ENCODE measurements around the gene NR4A3. TPM values are rescaled to one million over a fixed set of nuclear protein-coding genes. Genes with fewer than 3 reads are reported as not detected.

NR4A3 gene
- total and polyA plus RNA-seq, 10 of the 15 experiments (the other 5 are each of a cell fraction or from before 2014, with no cell fraction given): 0.04 to 2.1 (median 0.64) TPM; not detected in 1

- TF ChIP-seq CEBPZ (IDR thresholded peaks at IDR 0.05; ENCODE audit: low read depth, low read length): no peak
Measured at GRCh38 chr9:99826579-99826978, 4.9 kb downstream of the NR4A3 start (continued).

- Histone ChIP-seq H3K9ac (ENCODE audit: control insufficient read depth, insufficient read depth, low read length) (no peak overlapping the region), H3K36me3 (ENCODE audit: control insufficient read depth in 2 of 2, insufficient read depth in 2 of 2, low read length in 1 of 2) (no peaks in the 10 kb centered on the region), H2AFZ (ENCODE audit: control insufficient read depth, low read depth, low read length) (no peak overlapping the region), H3K27me3 (replicated peaks in 1 of 2; ENCODE audit: control insufficient read depth in 2 of 2, insufficient read depth in 2 of 2, low read length in 1 of 2) (peaks cover 0 to 7% of the 10 kb centered on the region in 2 experiments; a peak in 2 of 4 replicates), H3K4me2 (ENCODE audit: control insufficient read depth, insufficient read depth) (no peak overlapping the region), H3K9me3 (replicated peaks; ENCODE audit: control insufficient read depth, insufficient read depth, low read length) (no peaks in the 10 kb centered on the region), H4K20me1 (ENCODE audit: control insufficient read depth, insufficient read depth) (no peaks in the 10 kb centered on the region), H3K4me1 (ENCODE audit: control insufficient read depth, insufficient read depth, low read length) (peaks cover 12% of the 10 kb centered on the region), H3K4me3 (no peak overlapping the region), H3K27ac (ENCODE audit: control insufficient read depth, insufficient read depth) (no peak overlapping the region), H3K79me2 (ENCODE audit: control insufficient read depth, insufficient read depth, low read length) (no peaks in the 10 kb centered on the region)
- ChIA-PET RAD21 (ENCODE audit: unreplicated experiment) (no interaction called here), POLR2A (interaction anchor here (0.9 kb wide), 1 partner anchor 78 kb away, joined by 10 read pairs; no protein-coding TSS in a partner anchor), SMC1A (ENCODE audit: uncharacterized antibody, unreplicated experiment) (interaction anchor here (0.7 to 0.8 kb wide), 3 partner anchors 10 to 388 kb away, joined by 3 to 5 read pairs (median 3); no protein-coding TSS in a partner anchor), CTCF (interaction anchor here (1.0 kb wide), 1 partner anchor 390 kb away, joined by 3 read pairs; no protein-coding TSS in a partner anchor)
- ATAC-seq (no peak), DNase-seq (ENCODE audit: low read depth, low spot score) (no peak), FAIRE-seq (no peak)
- in situ Hi-C loops (cut with MboI): no loop called here
- no TSS peak for BruUV-seq (replicated peaks)
- intact Hi-C loops (cut with micrococcal nuclease; ENCODE audit: unreplicated experiment): no loop called here
- WGBS (ENCODE audit: insufficient coverage, insufficient replicate concordance, low lambda C conversion rate, missing lambda C conversion rate): 79% methylated on average over 2 of the region's 2 CpGs
- TF ChIP-seq CTCF (IDR thresholded peaks at IDR 0.05 in 2 of 3, conservative IDR thresholded peaks at IDR 0.05 in 1 of 3; ENCODE audit: control insufficient read depth in 2 of 3, extremely low read depth in 1 of 3, insufficient read depth in 1 of 3, low read depth in 3 of 3, low read length in 3 of 3): 0 out of 6 replicates have a peak, but pooled peaks of 1 of the 3 experiments have one; percentile 9
- TF ChIP-seq USF2 (IDR thresholded peaks at IDR 0.05; ENCODE audit: borderline replicate concordance, low read depth, low read length): no peak
- TF ChIP-seq CBX3 (IDR thresholded peaks at IDR 0.05; ENCODE audit: borderline replicate concordance, low read depth): no peak
- TF ChIP-seq JUNB (IDR thresholded peaks at IDR 0.05): no peak
- no peak for TF ChIP-seq SRF (IDR thresholded peaks at IDR 0.05; ENCODE audit: low read depth in 2 of 2, low read length in 2 of 2)
- TF ChIP-seq MTA3 (IDR thresholded peaks at IDR 0.05; ENCODE audit: borderline replicate concordance, low read length): no peak
- no peak for TF ChIP-seq RUNX3 (IDR thresholded peaks at IDR 0.05; ENCODE audit: low read length)
Measured at GRCh38 chr9:99827244-99827643, 5.6 kb downstream of the NR4A3 start.

Data from GM12878 (cell line).